ENCODE measurements around the gene ACTN4. TPM values are rescaled to one million over a fixed set of nuclear protein-coding genes. Genes with fewer than 3 reads are reported as not detected.
"Not testable (repeated sequence)": the region's sequence is repeated elsewhere in the genome, so short reads cannot be mapped to it uniquely, and the experiment has no call there.

Gene ACTN4
- total RNA-seq, 1 donor from 2014 or later = 127 TPM

GRCh38 chr19:38769635-38770211 is 122.3 kb downstream of the ACTN4 start:
- H3K9me3 Mint-ChIP-seq = no peaks in the 10 kb centered on the region
- H3K4me3 Mint-ChIP-seq = no peak overlapping the region

GRCh38 chr19:38770228-38770948 is 122.9 kb downstream of the ACTN4 start:
- H3K9me3 Mint-ChIP-seq; H3K4me1 Mint-ChIP-seq; H3F3A ChIP-seq (ENCODE audit: low read depth); H3K4me3 ChIP-seq; H3K9me3 ChIP-seq (ENCODE audit: low read depth); H3K4me3 Mint-ChIP-seq; H3K27me3 Mint-ChIP-seq (ENCODE audit: insufficient read depth, low read depth); H3K27ac ChIP-seq; H3K36me3 ChIP-seq; DNase-seq (ENCODE audit: low spot score); H4K20me1 ChIP-seq (ENCODE audit: low read depth); H3K79me2 ChIP-seq (ENCODE audit: low read depth); H3K9ac ChIP-seq; H3K27ac Mint-ChIP-seq; H3K36me3 Mint-ChIP-seq; H3K4me1 ChIP-seq: not testable (repeated sequence)
- Histone ChIP-seq H2AFZ (replicated peaks) (peak overlapping the region; percentile 95), H3K27me3 (peaks cover 11% of the 10 kb centered on the region), H3K4me2 (peak overlapping the region; percentile 27)

More at GRCh38 chr19:38769635-38770211, 122.3 kb downstream of the ACTN4 start:
- Histone ChIP-seq H3F3A (ENCODE audit: low read depth) (no peaks in the 10 kb centered on the region), H3K9me3 (ENCODE audit: low read depth) (no peaks in the 10 kb centered on the region), H3K27ac (no peak overlapping the region), H3K4me3 (no peak overlapping the region), H3K79me2 (ENCODE audit: low read depth) (no peaks in the 10 kb centered on the region), H3K36me3 (no peaks in the 10 kb centered on the region), H3K4me1 (peaks cover 3% of the 10 kb centered on the region), H3K9ac (no peak overlapping the region), H4K20me1 (ENCODE audit: low read depth) (no peaks in the 10 kb centered on the region), H3K27me3 (peaks cover 11% of the 10 kb centered on the region), H2AFZ (replicated peaks) (peak overlapping the region; percentile 95), H3K4me2 (peak overlapping the region; percentile 27)
- DNase-seq (ENCODE audit: low spot score) = peak; percentile 70
- H3K27me3 Mint-ChIP-seq (ENCODE audit: insufficient read depth, low read depth) = peaks cover 4% of the 10 kb centered on the region
- TF ChIP-seq EZH2phosphoT487 (IDR thresholded peaks at IDR 0.05) (no peak), CTCF (IDR thresholded peaks at IDR 0.05) (peak; percentile 70)
- no peak overlapping the region for H3K27ac Mint-ChIP-seq
- H3K4me1 Mint-ChIP-seq = peaks cover 2% of the 10 kb centered on the region
- no peaks in the 10 kb centered on the region for H3K36me3 Mint-ChIP-seq

- H3F3A ChIP-seq (ENCODE audit: low read depth); H3K4me3 Mint-ChIP-seq; H2AFZ ChIP-seq (replicated peaks); H3K4me3 ChIP-seq; H3K27ac ChIP-seq; H3K27me3 Mint-ChIP-seq (ENCODE audit: insufficient read depth, low read depth); H3K27ac Mint-ChIP-seq; H3K36me3 ChIP-seq; H3K4me2 ChIP-seq; H3K4me1 ChIP-seq; H3K79me2 ChIP-seq (ENCODE audit: low read depth); H3K36me3 Mint-ChIP-seq; H3K9ac ChIP-seq; H3K9me3 ChIP-seq (ENCODE audit: low read depth); H3K4me1 Mint-ChIP-seq; H3K9me3 Mint-ChIP-seq; H4K20me1 ChIP-seq (ENCODE audit: low read depth); DNase-seq (ENCODE audit: low spot score): not testable (repeated sequence)
- peaks cover 11% of the 10 kb centered on the region for H3K27me3 ChIP-seq
Measured at GRCh38 chr19:38770949-38771275, 123.5 kb downstream of the ACTN4 start.

GRCh38 chr19:38771569-38771968 is 124.1 kb downstream of the ACTN4 start:
- not testable (repeated sequence) for H3K36me3 Mint-ChIP-seq; H3K27ac ChIP-seq; H2AFZ ChIP-seq (replicated peaks); H3K9ac ChIP-seq; H4K20me1 ChIP-seq (ENCODE audit: low read depth); H3K27ac Mint-ChIP-seq; H3K27me3 Mint-ChIP-seq (ENCODE audit: insufficient read depth, low read depth); H3F3A ChIP-seq (ENCODE audit: low read depth); H3K4me1 ChIP-seq; H3K9me3 ChIP-seq (ENCODE audit: low read depth); H3K36me3 ChIP-seq; DNase-seq (ENCODE audit: low spot score); H3K9me3 Mint-ChIP-seq; H3K4me1 Mint-ChIP-seq; H3K4me3 Mint-ChIP-seq; H3K79me2 ChIP-seq (ENCODE audit: low read depth); H3K4me3 ChIP-seq; H3K4me2 ChIP-seq
- H3K27me3 ChIP-seq = peaks cover 11% of the 10 kb centered on the region

All from neural progenitor cell (in vitro differentiated cells).